HG02798 (cell line): ENCODE results near the gene MGAT2.
"Not testable (repeated sequence)": the region's sequence is repeated elsewhere in the genome, so short reads cannot be mapped to it uniquely, and the experiment has no call there.

Experiments
- ATAC-seq: cut with Tn5 transposase; IDR thresholded peaks from one replicate; pipeline ENCODE4 v1.9.1; 2021; ENCODE audit warnings: mild to moderate bottlenecking; ENCODE audit not compliant: unreplicated experiment, poor library complexity

The MGAT2 gene

GRCh38 chr14:49641697-49642129 is 21.1 kb downstream of the MGAT2 start:
- ATAC-seq, result no peak

GRCh38 chr14:49642163-49642562 is 21.6 kb downstream of the MGAT2 start:
- ATAC-seq, result no peak

GRCh38 chr14:49653508-49653907 is 32.9 kb downstream of the MGAT2 start:
- ATAC-seq, result no peak

GRCh38 chr14:49654511-49654910 is 33.9 kb downstream of the MGAT2 start:
- no peak for ATAC-seq

- not testable (repeated sequence) for ATAC-seq
These were observed 36.9 kb downstream of the MGAT2 start for GRCh38 chr14:49657500-49657899.

- no peak for ATAC-seq
These were observed 39.2 kb downstream of the MGAT2 start for GRCh38 chr14:49659526-49660455.

- no peak for ATAC-seq
These were observed 49.9 kb downstream of the MGAT2 start for GRCh38 chr14:49670475-49670874.
